Measurements from ENCODE around the gene CHRDL2.

DNA sequence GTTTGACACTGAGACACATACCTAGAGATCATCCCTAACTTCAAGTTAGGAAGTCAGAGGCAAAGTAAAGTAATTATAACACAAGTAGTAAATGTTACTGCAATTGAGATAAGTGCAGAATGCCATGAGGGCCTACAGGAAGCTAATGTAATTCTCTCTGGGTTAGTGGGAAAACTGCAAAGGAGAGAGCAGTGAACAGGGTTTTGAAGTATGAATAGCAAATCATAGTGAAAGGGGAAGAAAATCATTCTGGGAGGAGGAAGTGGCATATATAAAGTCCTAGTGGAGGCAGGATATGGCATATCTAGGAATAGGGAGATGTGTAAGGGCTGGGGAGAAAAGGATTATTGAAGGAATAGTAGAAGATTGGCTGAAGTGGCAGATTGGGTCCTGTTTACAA lies 45.3 kb upstream of the CHRDL2 start:
- TF ChIP-seq, protein P1, sequence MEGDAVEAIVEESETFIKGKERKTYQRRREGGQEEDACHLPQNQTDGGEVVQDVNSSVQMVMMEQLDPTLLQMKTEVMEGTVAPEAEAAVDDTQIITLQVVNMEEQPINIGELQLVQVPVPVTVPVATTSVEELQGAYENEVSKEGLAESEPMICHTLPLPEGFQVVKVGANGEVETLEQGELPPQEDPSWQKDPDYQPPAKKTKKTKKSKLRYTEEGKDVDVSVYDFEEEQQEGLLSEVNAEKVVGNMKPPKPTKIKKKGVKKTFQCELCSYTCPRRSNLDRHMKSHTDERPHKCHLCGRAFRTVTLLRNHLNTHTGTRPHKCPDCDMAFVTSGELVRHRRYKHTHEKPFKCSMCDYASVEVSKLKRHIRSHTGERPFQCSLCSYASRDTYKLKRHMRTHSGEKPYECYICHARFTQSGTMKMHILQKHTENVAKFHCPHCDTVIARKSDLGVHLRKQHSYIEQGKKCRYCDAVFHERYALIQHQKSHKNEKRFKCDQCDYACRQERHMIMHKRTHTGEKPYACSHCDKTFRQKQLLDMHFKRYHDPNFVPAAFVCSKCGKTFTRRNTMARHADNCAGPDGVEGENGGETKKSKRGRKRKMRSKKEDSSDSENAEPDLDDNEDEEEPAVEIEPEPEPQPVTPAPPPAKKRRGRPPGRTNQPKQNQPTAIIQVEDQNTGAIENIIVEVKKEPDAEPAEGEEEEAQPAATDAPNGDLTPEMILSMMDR (IDR thresholded peaks at IDR 0.05): no peak
- no peak for TF ChIP-seq POLR2A (IDR thresholded peaks at IDR 0.05)
